Liver (tissue), 9 donors: ENCODE measurements around the gene INTS6. TPM values are rescaled to one million over a fixed set of nuclear protein-coding genes. Genes with fewer than 3 reads are reported as not detected.

Experiments used
- DNase-seq: peaks from one replicate; pipeline ENCODE4 v3.0.0-alpha.2; 2017; ENCODE audit warnings: low spot score
- H3K27ac ChIP-seq, 2 donors: one replicate each; pipeline ENCODE4 v1.7.0; 2013; ENCODE audit warnings: inconsistent platforms in 2 of 2, low read length in 2 of 2, control low read depth in 1 of 2, low read depth in 1 of 2, mild to moderate bottlenecking in 1 of 2
- H3K27me3 ChIP-seq, 4 donors: one replicate each; pipeline versions ENCODE4 v1.6.1 to v1.7.0; 2013; ENCODE audit warnings: low read length in 3 of 4, inconsistent platforms in 1 of 4, mild to moderate bottlenecking in 1 of 4, moderate library complexity in 1 of 4; ENCODE audit not compliant: control insufficient read depth in 4 of 4, insufficient read depth in 4 of 4
- H3K36me3 ChIP-seq, 4 donors: one replicate each; pipeline versions ENCODE4 v1.6.1 to v1.7.0; 2013; ENCODE audit warnings: low read length in 3 of 4, mild to moderate bottlenecking in 3 of 4, low read depth in 1 of 4, moderate library complexity in 1 of 4; ENCODE audit not compliant: control insufficient read depth in 4 of 4, insufficient read depth in 3 of 4
- H3K4me1 ChIP-seq, 4 donors: one replicate each; pipeline versions ENCODE4 v1.6.1 to v1.7.0; 2013; ENCODE audit warnings: low read length in 3 of 4, mild to moderate bottlenecking in 3 of 4, moderate library complexity in 1 of 4; ENCODE audit not compliant: control insufficient read depth in 4 of 4, insufficient read depth in 4 of 4
- H3K4me3 ChIP-seq, 3 donors: one replicate each; pipeline versions ENCODE4 v1.6.1 to v1.7.0; 2013; ENCODE audit warnings: low read length in 3 of 3, control low read depth in 1 of 3, low read depth in 1 of 3, mild to moderate bottlenecking in 1 of 3
- H3K9ac ChIP-seq, 2 donors: one replicate each; pipeline ENCODE4 v1.7.0; 2013; ENCODE audit warnings: low read length in 2 of 2, mild to moderate bottlenecking in 2 of 2, moderate library complexity in 2 of 2, control low read depth in 1 of 2, low read depth in 1 of 2
- H3K9me3 ChIP-seq, 4 donors: one replicate each; pipeline versions ENCODE4 v1.6.1 to v1.7.0; 2013; ENCODE audit warnings: low read length in 3 of 4; ENCODE audit not compliant: control insufficient read depth in 4 of 4
- ATF3 ChIP-seq: IDR thresholded peaks from 2 replicates; pipeline ENCODE4 v1.6.1; 2016; ENCODE audit warnings: antibody characterized with exemption
- FOXA1 ChIP-seq: IDR thresholded peaks from 2 replicates; pipeline ENCODE4 v1.6.1; 2016; ENCODE audit warnings: antibody characterized with exemption
- GABPA ChIP-seq, 2 donors: IDR thresholded peaks in 1 of 2; conservative IDR thresholded peaks in 1 of 2; 2 replicates each; pipeline ENCODE4 v1.6.1; 2016; ENCODE audit warnings: antibody characterized with exemption in 2 of 2, mild to moderate bottlenecking in 1 of 2, moderate library complexity in 1 of 2
- HNF4A ChIP-seq, 2 donors: conservative IDR thresholded peaks; 2 replicates each; pipeline ENCODE4 v1.6.1; 2016; ENCODE audit warnings: antibody characterized with exemption in 2 of 2, mild to moderate bottlenecking in 2 of 2
- HNF4G ChIP-seq: IDR thresholded peaks from 2 replicates; pipeline ENCODE4 v1.6.1; 2016; ENCODE audit warnings: antibody characterized with exemption
- JUND ChIP-seq, 2 donors: IDR thresholded peaks; 2 replicates each; pipeline ENCODE4 v1.6.1; 2016; ENCODE audit warnings: antibody characterized with exemption in 2 of 2
- MAX ChIP-seq: IDR thresholded peaks from 2 replicates; pipeline ENCODE4 v1.6.1; 2016; ENCODE audit warnings: antibody characterized with exemption
- NR2F2 ChIP-seq: IDR thresholded peaks from 2 replicates; pipeline ENCODE4 v1.6.1; 2016; ENCODE audit warnings: antibody characterized with exemption
- RAD21 ChIP-seq, 2 donors: IDR thresholded peaks; 2 replicates each; pipeline ENCODE4 v1.6.1; 2016; ENCODE audit warnings: antibody characterized with exemption in 2 of 2, mild to moderate bottlenecking in 2 of 2
- RXRA ChIP-seq, 2 donors: IDR thresholded peaks; 2 replicates each; pipeline ENCODE4 v1.6.1; 2017 to 2018; ENCODE audit warnings: antibody characterized with exemption in 2 of 2, mild to moderate bottlenecking in 1 of 2
- SP1 ChIP-seq: IDR thresholded peaks from 2 replicates; pipeline ENCODE4 v1.6.1; 2018; ENCODE audit warnings: antibody characterized with exemption, mild to moderate bottlenecking
- YY1 ChIP-seq: IDR thresholded peaks from 2 replicates; pipeline ENCODE4 v1.6.1; 2016; ENCODE audit warnings: antibody characterized with exemption, mild to moderate bottlenecking
- WGBS: extraction: QIAGEN DNeasy Blood & Tissue Kit; methylation state at CpG from one replicate; pipeline ENCODE4 v1.1.7; 2013; 5-methylcytosine and 5-hydroxymethylcytosine counted together
- polyA plus RNA-seq, 2 donors: library from polyadenylated mRNA; stranded (reverse) in 1 of 2; unstranded in 1 of 2; fragments of 200-250 nt in 1 of 2; fragments of >200 nt in 1 of 2; fragmentation: Nextera tagmentation in 1 of 2; extraction: Ambion mirVana in 1 of 2; gene quantifications; one replicate each; pipeline versions ENCODE4 v1.2.1 to v1.2.3, GENCODE V29; 2013 to 2015
- total RNA-seq, 2 donors: library from RNA; depleted of rRNA; stranded (reverse); fragments of >200 nt; gene quantifications; one replicate each; pipeline ENCODE4 v1.2.3, GENCODE V29; 2014
- TF ChIP-seq, protein P1 (sequence below): IDR thresholded peaks from 2 replicates; pipeline ENCODE4 v1.6.1; 2016; ENCODE audit warnings: antibody characterized with exemption, mild to moderate bottlenecking
- TF ChIP-seq, protein P2 (sequence below): fragments of 150-350 bp; IDR thresholded peaks from 2 replicates; pipeline ENCODE4 v1.5.1; 2017; ENCODE audit warnings: improper control_type of control experiment, low read depth, low read length; ENCODE audit not compliant: missing input control
- donor health status: healthy.
- donor health status: healthy.
- donor health status: healthy.
- donor health status: healthy.
- donor health status: healthy.

The INTS6 gene
- total and polyA plus RNA-seq, 4 donors = 11.4 to 61.4 (median 18.8) TPM

- TF ChIP-seq MAX = no peak
- no peak for TF ChIP-seq HNF4G
- no peak for TF ChIP-seq GABPA (IDR thresholded peaks at IDR 0.05 in 1 of 2, conservative IDR thresholded peaks at IDR 0.05 in 1 of 2)
- TF ChIP-seq RAD21 (IDR thresholded peaks at IDR 0.05) = no peak
- no peak for TF ChIP-seq SP1
These were observed 15.2 kb downstream of the INTS6 start (continued) for GRCh38 chr13:51437550-51438127.

- Histone ChIP-seq H3K36me3 (peaks cover 0 to 6% (median 2%) of the 10 kb centered on the region in 4 donors), H3K9ac (no peak overlapping the region), H3K4me3 (no peak overlapping the region), H3K4me1 (peaks cover 0 to 9% (median 0%) of the 10 kb centered on the region in 4 donors), H3K27me3 (no peaks in the 10 kb centered on the region), H3K9me3 (no peaks in the 10 kb centered on the region), H3K27ac (no peak overlapping the region)
- TF ChIP-seq, protein P1, sequence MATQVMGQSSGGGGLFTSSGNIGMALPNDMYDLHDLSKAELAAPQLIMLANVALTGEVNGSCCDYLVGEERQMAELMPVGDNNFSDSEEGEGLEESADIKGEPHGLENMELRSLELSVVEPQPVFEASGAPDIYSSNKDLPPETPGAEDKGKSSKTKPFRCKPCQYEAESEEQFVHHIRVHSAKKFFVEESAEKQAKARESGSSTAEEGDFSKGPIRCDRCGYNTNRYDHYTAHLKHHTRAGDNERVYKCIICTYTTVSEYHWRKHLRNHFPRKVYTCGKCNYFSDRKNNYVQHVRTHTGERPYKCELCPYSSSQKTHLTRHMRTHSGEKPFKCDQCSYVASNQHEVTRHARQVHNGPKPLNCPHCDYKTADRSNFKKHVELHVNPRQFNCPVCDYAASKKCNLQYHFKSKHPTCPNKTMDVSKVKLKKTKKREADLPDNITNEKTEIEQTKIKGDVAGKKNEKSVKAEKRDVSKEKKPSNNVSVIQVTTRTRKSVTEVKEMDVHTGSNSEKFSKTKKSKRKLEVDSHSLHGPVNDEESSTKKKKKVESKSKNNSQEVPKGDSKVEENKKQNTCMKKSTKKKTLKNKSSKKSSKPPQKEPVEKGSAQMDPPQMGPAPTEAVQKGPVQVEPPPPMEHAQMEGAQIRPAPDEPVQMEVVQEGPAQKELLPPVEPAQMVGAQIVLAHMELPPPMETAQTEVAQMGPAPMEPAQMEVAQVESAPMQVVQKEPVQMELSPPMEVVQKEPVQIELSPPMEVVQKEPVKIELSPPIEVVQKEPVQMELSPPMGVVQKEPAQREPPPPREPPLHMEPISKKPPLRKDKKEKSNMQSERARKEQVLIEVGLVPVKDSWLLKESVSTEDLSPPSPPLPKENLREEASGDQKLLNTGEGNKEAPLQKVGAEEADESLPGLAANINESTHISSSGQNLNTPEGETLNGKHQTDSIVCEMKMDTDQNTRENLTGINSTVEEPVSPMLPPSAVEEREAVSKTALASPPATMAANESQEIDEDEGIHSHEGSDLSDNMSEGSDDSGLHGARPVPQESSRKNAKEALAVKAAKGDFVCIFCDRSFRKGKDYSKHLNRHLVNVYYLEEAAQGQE = no peak
- TF ChIP-seq HNF4A (conservative IDR thresholded peaks at IDR 0.05) = no peak
- TF ChIP-seq FOXA1 = no peak
- TF ChIP-seq JUND (IDR thresholded peaks at IDR 0.05) = no peak
- TF ChIP-seq, protein P2, sequence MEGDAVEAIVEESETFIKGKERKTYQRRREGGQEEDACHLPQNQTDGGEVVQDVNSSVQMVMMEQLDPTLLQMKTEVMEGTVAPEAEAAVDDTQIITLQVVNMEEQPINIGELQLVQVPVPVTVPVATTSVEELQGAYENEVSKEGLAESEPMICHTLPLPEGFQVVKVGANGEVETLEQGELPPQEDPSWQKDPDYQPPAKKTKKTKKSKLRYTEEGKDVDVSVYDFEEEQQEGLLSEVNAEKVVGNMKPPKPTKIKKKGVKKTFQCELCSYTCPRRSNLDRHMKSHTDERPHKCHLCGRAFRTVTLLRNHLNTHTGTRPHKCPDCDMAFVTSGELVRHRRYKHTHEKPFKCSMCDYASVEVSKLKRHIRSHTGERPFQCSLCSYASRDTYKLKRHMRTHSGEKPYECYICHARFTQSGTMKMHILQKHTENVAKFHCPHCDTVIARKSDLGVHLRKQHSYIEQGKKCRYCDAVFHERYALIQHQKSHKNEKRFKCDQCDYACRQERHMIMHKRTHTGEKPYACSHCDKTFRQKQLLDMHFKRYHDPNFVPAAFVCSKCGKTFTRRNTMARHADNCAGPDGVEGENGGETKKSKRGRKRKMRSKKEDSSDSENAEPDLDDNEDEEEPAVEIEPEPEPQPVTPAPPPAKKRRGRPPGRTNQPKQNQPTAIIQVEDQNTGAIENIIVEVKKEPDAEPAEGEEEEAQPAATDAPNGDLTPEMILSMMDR = peak; percentile 47
- TF ChIP-seq YY1 = no peak
- no peak for TF ChIP-seq HNF4G
- no peak for TF ChIP-seq RXRA (IDR thresholded peaks at IDR 0.05)
- TF ChIP-seq MAX = no peak
- no peak for TF ChIP-seq SP1
- peak; percentile 77 to 82 for TF ChIP-seq RAD21 (IDR thresholded peaks at IDR 0.05)
- no peak for TF ChIP-seq GABPA (IDR thresholded peaks at IDR 0.05 in 1 of 2, conservative IDR thresholded peaks at IDR 0.05 in 1 of 2)
- WGBS = 5% methylated on average over 1 of the region's 1 CpG
- DNase-seq = no peak
These were observed 17.7 kb downstream of the INTS6 start for GRCh38 chr13:51435002-51435578.

GRCh38 chr13:51432576-51432975, 20.3 kb downstream of the INTS6 start:
- H3K36me3 ChIP-seq = peaks cover 0 to 14% (median 3%) of the 10 kb centered on the region in 4 donors
- WGBS = 82% methylated on average over 2 of the region's 2 CpGs
- no peak for DNase-seq
- TF ChIP-seq NR2F2 (no peak), GABPA (IDR thresholded peaks at IDR 0.05 in 1 of 2, conservative IDR thresholded peaks at IDR 0.05 in 1 of 2) (no peak), RXRA (IDR thresholded peaks at IDR 0.05) (no peak), JUND (IDR thresholded peaks at IDR 0.05) (no peak), YY1 (no peak), FOXA1 (no peak), ATF3 (no peak), MAX (no peak)
- TF ChIP-seq, protein P1 = no peak
- TF ChIP-seq, protein P2 = no peak

More at GRCh38 chr13:51432576-51432975, 20.3 kb downstream of the INTS6 start:
- H3K4me3 ChIP-seq = no peak overlapping the region
- H3K27me3 ChIP-seq = no peaks in the 10 kb centered on the region
- no peak overlapping the region for H3K9ac ChIP-seq
- H3K27ac ChIP-seq = no peak overlapping the region
- no peaks in the 10 kb centered on the region for H3K9me3 ChIP-seq
- peaks cover 0 to 19% (median 3%) of the 10 kb centered on the region in 4 donors for H3K4me1 ChIP-seq
